K562 (cell line): Measurements from ENCODE around the gene C5orf22. TPM values are rescaled to one million over a fixed set of nuclear protein-coding genes. Genes with fewer than 3 reads are reported as not detected.

Experiments
- DPF2 ChIP-seq: fragments of 450-650 bp; IDR thresholded peaks from 2 replicates; pipeline ENCODE4 v1.6.1; 2016
- FOXM1 ChIP-seq, 2 experiments: fragments of 450-650 bp in 1 of 2; sonication (generic) in 1 of 2; formaldehyde crosslinking in 1 of 2; IDR thresholded peaks; 2 replicates each; pipeline versions ENCODE4 v1.6.1 to v1.9.0; 2017 to 2022; ENCODE audit warnings: low read depth in 2 of 2, mild to moderate bottlenecking in 2 of 2, missing genetic modification reagents in 1 of 2, moderate library complexity in 1 of 2
- LEF1 ChIP-seq: fragments of 450-650 bp; IDR thresholded peaks from 2 replicates; pipeline ENCODE4 v1.6.1; 2016; ENCODE audit warnings: mild to moderate bottlenecking
- NCOA1 ChIP-seq: fragments of 450-650 bp; IDR thresholded peaks from 2 replicates; pipeline ENCODE4 v1.6.1; 2016; ENCODE audit warnings: low read depth
- RBBP5 ChIP-seq: fragments of 200-600 bp; sonication (generic); IDR thresholded peaks from 2 replicates; pipeline ENCODE4 v1.6.1; 2012; ENCODE audit warnings: borderline replicate concordance, mild to moderate bottlenecking, low read length, control low read depth, inconsistent platforms; ENCODE audit not compliant: insufficient read depth, poor library complexity, severe bottlenecking
- RBM39 ChIP-seq: fragments of 200-400 bp; formaldehyde crosslinking; optimal IDR thresholded peaks from 2 replicates; pipeline ENCODE3; 2018; ENCODE audit warnings: low read depth, low read length
- U2AF2 ChIP-seq: fragments of 200-400 bp; formaldehyde crosslinking; optimal IDR thresholded peaks from 2 replicates; pipeline ENCODE3; 2017; ENCODE audit warnings: low read depth, mild to moderate bottlenecking, low read length
- polyA plus RNA-seq, 8 experiments: library from polyadenylated mRNA; depleted of rRNA in 4 of 8; stranded (reverse) in 5 of 8; unstranded in 3 of 8; fragments of >200 nt; fragmentation: Nextera tagmentation in 2 of 8; fragmentation: Illumina TruSeq in 1 of 8; extraction: Ambion mirVana in 2 of 8; extraction: Trizol in 1 of 8; gene quantifications; 2 replicates each; pipeline versions ENCODE4 v1.2.1 to v1.2.3, GENCODE V29; 2011 to 2014; ENCODE audit warnings: inconsistent platforms in 1 of 8, missing spikeins in 1 of 8
- total RNA-seq, 7 experiments: library from RNA; depleted of rRNA in 6 of 7; stranded (reverse); fragments of >200 nt in 6 of 7; fragmentation: Illumina TruSeq in 2 of 7; extraction: Trizol in 2 of 7; gene quantifications; 2 replicates each; pipeline versions ENCODE4 v1.2.1 to v1.2.3, GENCODE V29; 2011 to 2021; ENCODE audit warnings: low replicate concordance in 1 of 7
- TF ChIP-seq, protein P1 (sequence below): fragments of 200-600 bp; sonication (generic); IDR thresholded peaks from one replicate; pipeline ENCODE4 v1.6.1; 2012; ENCODE audit warnings: mild to moderate bottlenecking, low read depth, low read length, inconsistent platforms
- TF ChIP-seq, protein P2 (sequence below): fragments of 450-650 bp; IDR thresholded peaks from 2 replicates; pipeline ENCODE4 v1.6.1; 2016; ENCODE audit warnings: low read depth, mild to moderate bottlenecking, moderate library complexity
- TF ChIP-seq, protein P3 (sequence below): fragments of 450-650 bp; IDR thresholded peaks from 2 replicates; pipeline ENCODE4 v1.7.1; 2018; ENCODE audit warnings: mild to moderate bottlenecking, low read depth; ENCODE audit not compliant: partially characterized antibody
- TF ChIP-seq, protein P4 (sequence below): fragments of 450-650 bp; IDR thresholded peaks from 2 replicates; pipeline ENCODE4 v1.6.1; 2016; ENCODE audit warnings: antibody characterized with exemption

C5orf22 gene
- total and polyA plus RNA-seq, 9 of the 15 experiments (the other 6 are each of a cell fraction or from before 2014, with no cell fraction given), result 22.7 to 56.7 (median 39.3) TPM

DNA sequence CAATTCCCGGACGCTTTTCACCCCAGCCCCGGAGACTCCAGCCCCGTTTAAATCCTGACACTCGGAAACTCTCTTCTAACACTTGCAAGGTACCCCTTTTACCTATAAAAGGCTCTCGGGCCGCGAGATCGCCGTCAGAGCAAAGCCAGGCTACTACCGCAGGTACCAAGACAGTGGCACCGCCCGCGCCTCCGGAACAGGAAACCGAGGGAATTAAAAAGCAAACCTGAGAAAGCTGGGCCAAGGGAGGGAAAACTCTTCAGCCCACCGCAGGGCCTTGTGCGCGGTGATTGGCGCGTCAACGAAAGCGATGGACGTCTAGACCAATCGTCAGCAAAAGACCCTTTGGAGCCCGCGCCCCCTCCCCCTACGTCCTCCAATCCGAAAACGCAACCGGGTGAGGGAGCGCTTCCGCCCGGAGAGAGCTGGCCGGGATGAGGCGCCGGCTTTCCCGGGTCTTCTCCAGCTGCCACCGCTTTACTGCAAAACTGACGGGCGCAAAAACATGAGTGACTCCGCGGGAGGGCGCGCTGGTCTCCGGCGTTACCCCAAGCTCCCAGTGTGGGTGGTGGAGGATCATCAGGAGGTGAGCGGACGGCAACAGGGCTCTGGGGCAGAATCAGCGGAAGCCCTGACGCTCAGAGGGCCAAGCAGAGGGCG lies at the start of gene C5orf22, which contains the start of gene DROSHA (continued):
- TF ChIP-seq, protein P1, sequence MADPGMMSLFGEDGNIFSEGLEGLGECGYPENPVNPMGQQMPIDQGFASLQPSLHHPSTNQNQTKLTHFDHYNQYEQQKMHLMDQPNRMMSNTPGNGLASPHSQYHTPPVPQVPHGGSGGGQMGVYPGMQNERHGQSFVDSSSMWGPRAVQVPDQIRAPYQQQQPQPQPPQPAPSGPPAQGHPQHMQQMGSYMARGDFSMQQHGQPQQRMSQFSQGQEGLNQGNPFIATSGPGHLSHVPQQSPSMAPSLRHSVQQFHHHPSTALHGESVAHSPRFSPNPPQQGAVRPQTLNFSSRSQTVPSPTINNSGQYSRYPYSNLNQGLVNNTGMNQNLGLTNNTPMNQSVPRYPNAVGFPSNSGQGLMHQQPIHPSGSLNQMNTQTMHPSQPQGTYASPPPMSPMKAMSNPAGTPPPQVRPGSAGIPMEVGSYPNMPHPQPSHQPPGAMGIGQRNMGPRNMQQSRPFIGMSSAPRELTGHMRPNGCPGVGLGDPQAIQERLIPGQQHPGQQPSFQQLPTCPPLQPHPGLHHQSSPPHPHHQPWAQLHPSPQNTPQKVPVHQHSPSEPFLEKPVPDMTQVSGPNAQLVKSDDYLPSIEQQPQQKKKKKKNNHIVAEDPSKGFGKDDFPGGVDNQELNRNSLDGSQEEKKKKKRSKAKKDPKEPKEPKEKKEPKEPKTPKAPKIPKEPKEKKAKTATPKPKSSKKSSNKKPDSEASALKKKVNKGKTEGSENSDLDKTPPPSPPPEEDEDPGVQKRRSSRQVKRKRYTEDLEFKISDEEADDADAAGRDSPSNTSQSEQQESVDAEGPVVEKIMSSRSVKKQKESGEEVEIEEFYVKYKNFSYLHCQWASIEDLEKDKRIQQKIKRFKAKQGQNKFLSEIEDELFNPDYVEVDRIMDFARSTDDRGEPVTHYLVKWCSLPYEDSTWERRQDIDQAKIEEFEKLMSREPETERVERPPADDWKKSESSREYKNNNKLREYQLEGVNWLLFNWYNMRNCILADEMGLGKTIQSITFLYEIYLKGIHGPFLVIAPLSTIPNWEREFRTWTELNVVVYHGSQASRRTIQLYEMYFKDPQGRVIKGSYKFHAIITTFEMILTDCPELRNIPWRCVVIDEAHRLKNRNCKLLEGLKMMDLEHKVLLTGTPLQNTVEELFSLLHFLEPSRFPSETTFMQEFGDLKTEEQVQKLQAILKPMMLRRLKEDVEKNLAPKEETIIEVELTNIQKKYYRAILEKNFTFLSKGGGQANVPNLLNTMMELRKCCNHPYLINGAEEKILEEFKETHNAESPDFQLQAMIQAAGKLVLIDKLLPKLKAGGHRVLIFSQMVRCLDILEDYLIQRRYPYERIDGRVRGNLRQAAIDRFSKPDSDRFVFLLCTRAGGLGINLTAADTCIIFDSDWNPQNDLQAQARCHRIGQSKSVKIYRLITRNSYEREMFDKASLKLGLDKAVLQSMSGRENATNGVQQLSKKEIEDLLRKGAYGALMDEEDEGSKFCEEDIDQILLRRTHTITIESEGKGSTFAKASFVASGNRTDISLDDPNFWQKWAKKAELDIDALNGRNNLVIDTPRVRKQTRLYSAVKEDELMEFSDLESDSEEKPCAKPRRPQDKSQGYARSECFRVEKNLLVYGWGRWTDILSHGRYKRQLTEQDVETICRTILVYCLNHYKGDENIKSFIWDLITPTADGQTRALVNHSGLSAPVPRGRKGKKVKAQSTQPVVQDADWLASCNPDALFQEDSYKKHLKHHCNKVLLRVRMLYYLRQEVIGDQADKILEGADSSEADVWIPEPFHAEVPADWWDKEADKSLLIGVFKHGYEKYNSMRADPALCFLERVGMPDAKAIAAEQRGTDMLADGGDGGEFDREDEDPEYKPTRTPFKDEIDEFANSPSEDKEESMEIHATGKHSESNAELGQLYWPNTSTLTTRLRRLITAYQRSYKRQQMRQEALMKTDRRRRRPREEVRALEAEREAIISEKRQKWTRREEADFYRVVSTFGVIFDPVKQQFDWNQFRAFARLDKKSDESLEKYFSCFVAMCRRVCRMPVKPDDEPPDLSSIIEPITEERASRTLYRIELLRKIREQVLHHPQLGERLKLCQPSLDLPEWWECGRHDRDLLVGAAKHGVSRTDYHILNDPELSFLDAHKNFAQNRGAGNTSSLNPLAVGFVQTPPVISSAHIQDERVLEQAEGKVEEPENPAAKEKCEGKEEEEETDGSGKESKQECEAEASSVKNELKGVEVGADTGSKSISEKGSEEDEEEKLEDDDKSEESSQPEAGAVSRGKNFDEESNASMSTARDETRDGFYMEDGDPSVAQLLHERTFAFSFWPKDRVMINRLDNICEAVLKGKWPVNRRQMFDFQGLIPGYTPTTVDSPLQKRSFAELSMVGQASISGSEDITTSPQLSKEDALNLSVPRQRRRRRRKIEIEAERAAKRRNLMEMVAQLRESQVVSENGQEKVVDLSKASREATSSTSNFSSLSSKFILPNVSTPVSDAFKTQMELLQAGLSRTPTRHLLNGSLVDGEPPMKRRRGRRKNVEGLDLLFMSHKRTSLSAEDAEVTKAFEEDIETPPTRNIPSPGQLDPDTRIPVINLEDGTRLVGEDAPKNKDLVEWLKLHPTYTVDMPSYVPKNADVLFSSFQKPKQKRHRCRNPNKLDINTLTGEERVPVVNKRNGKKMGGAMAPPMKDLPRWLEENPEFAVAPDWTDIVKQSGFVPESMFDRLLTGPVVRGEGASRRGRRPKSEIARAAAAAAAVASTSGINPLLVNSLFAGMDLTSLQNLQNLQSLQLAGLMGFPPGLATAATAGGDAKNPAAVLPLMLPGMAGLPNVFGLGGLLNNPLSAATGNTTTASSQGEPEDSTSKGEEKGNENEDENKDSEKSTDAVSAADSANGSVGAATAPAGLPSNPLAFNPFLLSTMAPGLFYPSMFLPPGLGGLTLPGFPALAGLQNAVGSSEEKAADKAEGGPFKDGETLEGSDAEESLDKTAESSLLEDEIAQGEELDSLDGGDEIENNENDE, result no peak
- TF ChIP-seq, protein P2, sequence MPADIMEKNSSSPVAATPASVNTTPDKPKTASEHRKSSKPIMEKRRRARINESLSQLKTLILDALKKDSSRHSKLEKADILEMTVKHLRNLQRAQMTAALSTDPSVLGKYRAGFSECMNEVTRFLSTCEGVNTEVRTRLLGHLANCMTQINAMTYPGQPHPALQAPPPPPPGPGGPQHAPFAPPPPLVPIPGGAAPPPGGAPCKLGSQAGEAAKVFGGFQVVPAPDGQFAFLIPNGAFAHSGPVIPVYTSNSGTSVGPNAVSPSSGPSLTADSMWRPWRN, result no peak
- TF ChIP-seq, protein P3, sequence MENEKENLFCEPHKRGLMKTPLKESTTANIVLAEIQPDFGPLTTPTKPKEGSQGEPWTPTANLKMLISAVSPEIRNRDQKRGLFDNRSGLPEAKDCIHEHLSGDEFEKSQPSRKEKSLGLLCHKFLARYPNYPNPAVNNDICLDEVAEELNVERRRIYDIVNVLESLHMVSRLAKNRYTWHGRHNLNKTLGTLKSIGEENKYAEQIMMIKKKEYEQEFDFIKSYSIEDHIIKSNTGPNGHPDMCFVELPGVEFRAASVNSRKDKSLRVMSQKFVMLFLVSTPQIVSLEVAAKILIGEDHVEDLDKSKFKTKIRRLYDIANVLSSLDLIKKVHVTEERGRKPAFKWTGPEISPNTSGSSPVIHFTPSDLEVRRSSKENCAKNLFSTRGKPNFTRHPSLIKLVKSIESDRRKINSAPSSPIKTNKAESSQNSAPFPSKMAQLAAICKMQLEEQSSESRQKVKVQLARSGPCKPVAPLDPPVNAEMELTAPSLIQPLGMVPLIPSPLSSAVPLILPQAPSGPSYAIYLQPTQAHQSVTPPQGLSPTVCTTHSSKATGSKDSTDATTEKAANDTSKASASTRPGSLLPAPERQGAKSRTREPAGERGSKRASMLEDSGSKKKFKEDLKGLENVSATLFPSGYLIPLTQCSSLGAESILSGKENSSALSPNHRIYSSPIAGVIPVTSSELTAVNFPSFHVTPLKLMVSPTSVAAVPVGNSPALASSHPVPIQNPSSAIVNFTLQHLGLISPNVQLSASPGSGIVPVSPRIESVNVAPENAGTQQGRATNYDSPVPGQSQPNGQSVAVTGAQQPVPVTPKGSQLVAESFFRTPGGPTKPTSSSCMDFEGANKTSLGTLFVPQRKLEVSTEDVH, result peak; percentile 87
- TF ChIP-seq DPF2 (no peak), NCOA1 (no peak), RBBP5 (peak; percentile 70), U2AF2 (no peak), RBM39 (no peak), LEF1 (no peak), FOXM1 (IDR thresholded peaks at IDR 0.05; ENCODE audit: low read depth) (no peak), FOXM1 (CRISPR knock-in tag; IDR thresholded peaks at IDR 0.05; ENCODE audit: low read depth) (no peak)
- TF ChIP-seq, protein P4, sequence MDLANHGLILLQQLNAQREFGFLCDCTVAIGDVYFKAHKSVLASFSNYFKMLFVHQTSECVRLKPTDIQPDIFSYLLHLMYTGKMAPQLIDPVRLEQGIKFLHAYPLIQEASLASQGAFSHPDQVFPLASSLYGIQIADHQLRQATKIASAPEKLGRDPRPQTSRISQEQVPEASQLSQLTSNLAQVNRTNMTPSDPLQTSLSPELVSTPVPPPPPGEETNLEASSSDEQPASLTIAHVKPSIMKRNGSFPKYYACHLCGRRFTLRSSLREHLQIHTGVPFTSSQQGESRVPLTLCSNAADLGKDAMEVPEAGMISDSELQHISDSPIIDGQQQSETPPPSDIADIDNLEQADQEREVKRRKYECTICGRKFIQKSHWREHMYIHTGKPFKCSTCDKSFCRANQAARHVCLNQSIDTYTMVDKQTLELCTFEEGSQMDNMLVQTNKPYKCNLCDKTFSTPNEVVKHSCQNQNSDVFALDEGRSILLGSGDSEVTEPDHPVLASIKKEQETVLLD, result 0 out of 2 replicates have a peak, but pooled peaks have one; percentile 29
